Measurements from ENCODE around the gene CXorf65.

GRCh38 chrX:71103110-71103983, 3.2 kb downstream of the CXorf65 start:
- TF ChIP-seq CTCF (conservative IDR thresholded peaks at IDR 0.05; ENCODE audit: low read depth, low read length) (no peak), EZH2 (IDR thresholded peaks at IDR 0.05; ENCODE audit: borderline replicate concordance, low read depth, low read length, poor library complexity, severe bottlenecking) (no peak)

All from A673 (cell line).